KOPT-K1 (cell line): ENCODE data around the gene VPS18.

Experiments used
- H3K27ac ChIP-seq: fragments of 200-600 bp; sonication (generic); 2 replicates; pipeline ENCODE4 v1.5.1; 2016; ENCODE audit warnings: antibody characterized with exemption, mild to moderate bottlenecking, low read depth, low read length; ENCODE audit not compliant: poor library complexity, severe bottlenecking
- H3K36me3 ChIP-seq: fragments of 200-600 bp; sonication (generic); 2 replicates; pipeline ENCODE4 v1.5.1; 2017; ENCODE audit warnings: antibody characterized with exemption, mild to moderate bottlenecking, low read length, moderate library complexity; ENCODE audit not compliant: insufficient read depth
- H3K9me3 ChIP-seq: fragments of 200-600 bp; sonication (generic); 2 replicates; pipeline ENCODE4 v1.5.1; 2017; ENCODE audit warnings: antibody characterized with exemption, low read length, mild to moderate bottlenecking; ENCODE audit not compliant: insufficient read depth, poor library complexity, severe bottlenecking

Gene VPS18

GRCh38 chr15:40893733-40894680 lies at the start of gene VPS18:
Gene VPS18, plus strand, starts transcription at chr15:40894450. Its CDS starts 319 bp downstream, at chr15:40894769.
- Histone ChIP-seq H3K36me3 (peaks cover 19% of the 10 kb centered on the region), H3K27ac (peak within 1 kb of the TSS; percentile 58), H3K9me3 (no peaks in the 10 kb centered on the region)

- H3K27ac ChIP-seq = no peak overlapping the region
- H3K36me3 ChIP-seq = no peaks in the 10 kb centered on the region
- H3K9me3 ChIP-seq = no peaks in the 10 kb centered on the region
Measured at GRCh38 chr15:40844696-40845030, 49.6 kb upstream of the VPS18 start.

GRCh38 chr15:40845036-40845435 lies 49.2 kb upstream of the VPS18 start:
- Histone ChIP-seq H3K36me3 (no peaks in the 10 kb centered on the region), H3K27ac (no peak overlapping the region), H3K9me3 (no peaks in the 10 kb centered on the region)

- Histone ChIP-seq H3K36me3 (no peaks in the 10 kb centered on the region), H3K9me3 (no peaks in the 10 kb centered on the region), H3K27ac (no peak overlapping the region)
Measured at GRCh38 chr15:40845511-40846284, 48.6 kb upstream of the VPS18 start.

GRCh38 chr15:40846841-40847222 lies 47.4 kb upstream of the VPS18 start:
- peak overlapping the region; percentile 18 for H3K27ac ChIP-seq
- H3K36me3 ChIP-seq = no peaks in the 10 kb centered on the region
- no peaks in the 10 kb centered on the region for H3K9me3 ChIP-seq

- peak overlapping the region; percentile 18 for H3K27ac ChIP-seq
- no peaks in the 10 kb centered on the region for H3K9me3 ChIP-seq
- no peaks in the 10 kb centered on the region for H3K36me3 ChIP-seq
Measured at GRCh38 chr15:40847223-40847961, 46.9 kb upstream of the VPS18 start.

GRCh38 chr15:40850576-40851112 lies 43.6 kb upstream of the VPS18 start:
- Histone ChIP-seq H3K27ac (no peak overlapping the region), H3K36me3 (no peaks in the 10 kb centered on the region)

GRCh38 chr15:40852529-40852928 lies 41.7 kb upstream of the VPS18 start:
- Histone ChIP-seq H3K9me3 (no peaks in the 10 kb centered on the region), H3K36me3 (no peaks in the 10 kb centered on the region), H3K27ac (no peak overlapping the region)

More at GRCh38 chr15:40850576-40851112, 43.6 kb upstream of the VPS18 start:
- H3K9me3 ChIP-seq = no peaks in the 10 kb centered on the region

GRCh38 chr15:40853241-40853890 lies 40.9 kb upstream of the VPS18 start:
- Histone ChIP-seq H3K9me3 (no peaks in the 10 kb centered on the region), H3K27ac (no peak overlapping the region), H3K36me3 (no peaks in the 10 kb centered on the region)

- no peaks in the 10 kb centered on the region for H3K9me3 ChIP-seq
- H3K36me3 ChIP-seq = no peaks in the 10 kb centered on the region
- H3K27ac ChIP-seq = no peak overlapping the region
Measured at GRCh38 chr15:40854161-40854560, 40.1 kb upstream of the VPS18 start.

GRCh38 chr15:40855706-40856234 lies 38.5 kb upstream of the VPS18 start:
- H3K27ac ChIP-seq = no peak overlapping the region
- H3K9me3 ChIP-seq = no peaks in the 10 kb centered on the region
- H3K36me3 ChIP-seq = no peaks in the 10 kb centered on the region

GRCh38 chr15:40856746-40857145 lies 37.5 kb upstream of the VPS18 start:
- H3K36me3 ChIP-seq = no peaks in the 10 kb centered on the region
- H3K9me3 ChIP-seq = no peaks in the 10 kb centered on the region
- H3K27ac ChIP-seq = no peak overlapping the region

- Histone ChIP-seq H3K27ac (no peak overlapping the region), H3K36me3 (no peaks in the 10 kb centered on the region), H3K9me3 (no peaks in the 10 kb centered on the region)
Measured at GRCh38 chr15:40857601-40858341, 36.5 kb upstream of the VPS18 start.

- Histone ChIP-seq H3K27ac (no peak overlapping the region), H3K36me3 (no peaks in the 10 kb centered on the region)
Measured at GRCh38 chr15:40858706-40859105, 35.5 kb upstream of the VPS18 start.

More at GRCh38 chr15:40858706-40859105, 35.5 kb upstream of the VPS18 start:
- H3K9me3 ChIP-seq = no peaks in the 10 kb centered on the region
